ENCODE data around the gene DAB1.

DAB1 gene

GRCh38 chr1:57407928-57408327, 15.9 kb downstream of the DAB1 start:
- peaks cover 16% of the 10 kb centered on the region for H3K4me1 ChIP-seq (ENCODE audit: control insufficient read depth, low read depth, low read length)
- no peaks in the 10 kb centered on the region for H3K27me3 ChIP-seq (ENCODE audit: control insufficient read depth, insufficient read depth, low read length)
- H3K4me3 ChIP-seq (ENCODE audit: low read length): no peak overlapping the region
- no peaks in the 10 kb centered on the region for H3K36me3 ChIP-seq (ENCODE audit: control insufficient read depth, low read depth, low read length)
- no peak overlapping the region for H3K27ac ChIP-seq (ENCODE audit: low read length)
- H3K9ac ChIP-seq (ENCODE audit: low read length): no peak overlapping the region
- no peaks in the 10 kb centered on the region for H3K9me3 ChIP-seq (ENCODE audit: control insufficient read depth, low read depth, low read length)

DNA sequence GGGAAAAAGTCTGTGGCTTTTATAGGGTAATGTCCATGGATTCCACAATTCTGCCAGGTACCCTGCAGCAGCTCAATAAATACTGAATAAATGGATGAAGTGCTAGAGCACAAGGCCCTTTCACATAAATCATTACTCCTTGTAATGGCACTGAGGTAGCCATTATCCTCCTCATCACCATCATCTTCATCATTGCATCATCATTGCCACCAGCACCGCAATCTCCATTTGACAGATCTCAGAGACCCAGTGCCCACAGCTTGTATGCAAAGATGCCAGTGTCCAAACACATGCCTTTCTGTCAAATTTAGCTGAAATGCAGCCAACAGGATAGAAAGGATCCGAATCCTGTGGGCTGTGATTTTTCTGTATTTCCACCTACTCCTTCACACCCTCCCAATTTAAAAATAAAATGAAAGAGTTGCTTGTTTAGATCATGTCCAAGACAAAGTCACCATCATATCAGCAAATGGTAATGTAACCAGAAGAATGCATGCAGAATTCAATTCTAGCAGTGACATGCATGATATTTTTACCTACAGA, 17.4 kb downstream of the DAB1 start:
- Histone ChIP-seq H3K9ac (ENCODE audit: low read length) (no peak overlapping the region), H3K9me3 (ENCODE audit: control insufficient read depth, low read depth, low read length) (no peaks in the 10 kb centered on the region), H3K4me1 (ENCODE audit: control insufficient read depth, low read depth, low read length) (peaks cover 22% of the 10 kb centered on the region), H3K4me3 (ENCODE audit: low read length) (no peak overlapping the region), H3K27me3 (ENCODE audit: control insufficient read depth, insufficient read depth, low read length) (no peaks in the 10 kb centered on the region), H3K27ac (ENCODE audit: low read length) (no peak overlapping the region), H3K36me3 (ENCODE audit: control insufficient read depth, low read depth, low read length) (no peaks in the 10 kb centered on the region)

DNA sequence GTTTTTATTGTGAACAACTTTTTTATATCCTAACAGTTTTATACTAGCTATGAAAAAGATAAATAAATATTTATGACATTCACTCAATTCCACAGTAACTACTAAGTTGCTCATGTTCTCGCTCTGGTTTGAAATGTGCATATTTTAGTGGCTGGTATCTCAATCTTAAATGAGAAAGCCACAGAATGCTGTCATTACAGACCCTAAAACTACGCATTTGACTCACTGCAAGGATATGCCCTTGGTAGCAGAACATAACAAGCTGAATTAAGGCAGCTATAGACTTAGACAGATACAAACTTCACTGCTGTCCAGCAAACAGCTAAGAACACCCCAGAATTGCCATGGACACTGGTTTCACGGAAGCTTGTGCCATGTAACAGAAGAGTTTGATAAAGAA, 19.0 kb downstream of the DAB1 start:
- H3K4me1 ChIP-seq (ENCODE audit: control insufficient read depth, low read depth, low read length): peaks cover 14% of the 10 kb centered on the region
- no peaks in the 10 kb centered on the region for H3K36me3 ChIP-seq (ENCODE audit: control insufficient read depth, low read depth, low read length)
- no peak overlapping the region for H3K4me3 ChIP-seq (ENCODE audit: low read length)
- H3K27me3 ChIP-seq (ENCODE audit: control insufficient read depth, insufficient read depth, low read length): no peaks in the 10 kb centered on the region
- H3K9ac ChIP-seq (ENCODE audit: low read length): no peak overlapping the region
- no peak overlapping the region for H3K27ac ChIP-seq (ENCODE audit: low read length)
- no peaks in the 10 kb centered on the region for H3K9me3 ChIP-seq (ENCODE audit: control insufficient read depth, low read depth, low read length)

GRCh38 chr1:57403201-57403600, 20.7 kb downstream of the DAB1 start:
- no peaks in the 10 kb centered on the region for H3K27me3 ChIP-seq (ENCODE audit: control insufficient read depth, insufficient read depth, low read length)

GRCh38 chr1:57401671-57402070, 22.2 kb downstream of the DAB1 start:
- H3K4me3 ChIP-seq (ENCODE audit: low read length): no peak overlapping the region
- H3K4me1 ChIP-seq (ENCODE audit: control insufficient read depth, low read depth, low read length): peaks cover 9% of the 10 kb centered on the region
- no peaks in the 10 kb centered on the region for H3K36me3 ChIP-seq (ENCODE audit: control insufficient read depth, low read depth, low read length)
- H3K9ac ChIP-seq (ENCODE audit: low read length): no peak overlapping the region
- no peak overlapping the region for H3K27ac ChIP-seq (ENCODE audit: low read length)
- no peaks in the 10 kb centered on the region for H3K27me3 ChIP-seq (ENCODE audit: control insufficient read depth, insufficient read depth, low read length)
- H3K9me3 ChIP-seq (ENCODE audit: control insufficient read depth, low read depth, low read length): no peaks in the 10 kb centered on the region

More at GRCh38 chr1:57403201-57403600, 20.7 kb downstream of the DAB1 start:
- H3K36me3 ChIP-seq (ENCODE audit: control insufficient read depth, low read depth, low read length): no peaks in the 10 kb centered on the region
- no peak overlapping the region for H3K4me3 ChIP-seq (ENCODE audit: low read length)
- H3K27ac ChIP-seq (ENCODE audit: low read length): no peak overlapping the region
- H3K9me3 ChIP-seq (ENCODE audit: control insufficient read depth, low read depth, low read length): no peaks in the 10 kb centered on the region
- peaks cover 5% of the 10 kb centered on the region for H3K4me1 ChIP-seq (ENCODE audit: control insufficient read depth, low read depth, low read length)
- H3K9ac ChIP-seq (ENCODE audit: low read length): no peak overlapping the region

GRCh38 chr1:57400048-57400447, 23.8 kb downstream of the DAB1 start:
- H3K27ac ChIP-seq (ENCODE audit: low read length): no peak overlapping the region
- H3K4me3 ChIP-seq (ENCODE audit: low read length): no peak overlapping the region
- no peaks in the 10 kb centered on the region for H3K36me3 ChIP-seq (ENCODE audit: control insufficient read depth, low read depth, low read length)
- no peaks in the 10 kb centered on the region for H3K27me3 ChIP-seq (ENCODE audit: control insufficient read depth, insufficient read depth, low read length)
- H3K9me3 ChIP-seq (ENCODE audit: control insufficient read depth, low read depth, low read length): no peaks in the 10 kb centered on the region
- H3K9ac ChIP-seq (ENCODE audit: low read length): no peak overlapping the region
- H3K4me1 ChIP-seq (ENCODE audit: control insufficient read depth, low read depth, low read length): peaks cover 9% of the 10 kb centered on the region

DNA sequence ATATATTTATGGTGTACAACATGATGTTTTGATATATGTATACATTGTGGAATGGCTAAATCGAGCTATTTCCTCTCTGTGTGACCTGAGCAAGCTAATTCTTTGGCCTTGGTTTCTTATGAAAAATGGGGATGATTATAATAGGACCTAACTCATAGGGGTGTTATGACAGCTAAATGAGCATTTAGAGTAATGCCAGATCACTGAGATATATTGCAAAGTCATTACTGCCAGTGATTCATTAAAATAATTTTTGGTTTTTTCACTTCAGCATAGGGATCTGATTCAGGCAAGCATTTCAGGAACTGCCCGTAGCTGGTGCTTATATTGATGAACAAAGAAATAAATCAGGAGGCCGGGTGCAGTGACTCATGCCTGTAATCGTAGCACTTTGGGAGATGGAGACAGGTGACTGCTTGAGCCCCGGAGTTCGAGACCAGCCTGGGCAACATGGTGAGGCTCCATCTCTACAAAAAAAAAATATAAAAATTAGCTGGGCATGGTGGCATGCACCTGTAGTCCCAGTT, 30.7 kb downstream of the DAB1 start:
- H3K4me3 ChIP-seq (ENCODE audit: low read length): no peak overlapping the region
- H3K4me1 ChIP-seq (ENCODE audit: control insufficient read depth, low read depth, low read length): peaks cover 9% of the 10 kb centered on the region
- H3K9ac ChIP-seq (ENCODE audit: low read length): no peak overlapping the region
- H3K36me3 ChIP-seq (ENCODE audit: control insufficient read depth, low read depth, low read length): no peaks in the 10 kb centered on the region
- H3K9me3 ChIP-seq (ENCODE audit: control insufficient read depth, low read depth, low read length): no peaks in the 10 kb centered on the region
- H3K27me3 ChIP-seq (ENCODE audit: control insufficient read depth, insufficient read depth, low read length): no peaks in the 10 kb centered on the region
- no peak overlapping the region for H3K27ac ChIP-seq (ENCODE audit: low read length)

- Histone ChIP-seq H3K27me3 (ENCODE audit: control insufficient read depth, insufficient read depth, low read length) (no peaks in the 10 kb centered on the region), H3K27ac (ENCODE audit: low read length) (no peak overlapping the region), H3K4me1 (ENCODE audit: control insufficient read depth, low read depth, low read length) (no peaks in the 10 kb centered on the region), H3K4me3 (ENCODE audit: low read length) (no peak overlapping the region), H3K9me3 (ENCODE audit: control insufficient read depth, low read depth, low read length) (no peaks in the 10 kb centered on the region), H3K9ac (ENCODE audit: low read length) (no peak overlapping the region), H3K36me3 (ENCODE audit: control insufficient read depth, low read depth, low read length) (no peaks in the 10 kb centered on the region)
These were observed 38.5 kb downstream of the DAB1 start for GRCh38 chr1:57385336-57385735.

GRCh38 chr1:57384901-57385300, 39.0 kb downstream of the DAB1 start:
- no peaks in the 10 kb centered on the region for H3K9me3 ChIP-seq (ENCODE audit: control insufficient read depth, low read depth, low read length)
- no peaks in the 10 kb centered on the region for H3K36me3 ChIP-seq (ENCODE audit: control insufficient read depth, low read depth, low read length)
- no peak overlapping the region for H3K27ac ChIP-seq (ENCODE audit: low read length)
- H3K4me3 ChIP-seq (ENCODE audit: low read length): no peak overlapping the region
- no peak overlapping the region for H3K9ac ChIP-seq (ENCODE audit: low read length)
- H3K27me3 ChIP-seq (ENCODE audit: control insufficient read depth, insufficient read depth, low read length): no peaks in the 10 kb centered on the region
- no peaks in the 10 kb centered on the region for H3K4me1 ChIP-seq (ENCODE audit: control insufficient read depth, low read depth, low read length)

DNA sequence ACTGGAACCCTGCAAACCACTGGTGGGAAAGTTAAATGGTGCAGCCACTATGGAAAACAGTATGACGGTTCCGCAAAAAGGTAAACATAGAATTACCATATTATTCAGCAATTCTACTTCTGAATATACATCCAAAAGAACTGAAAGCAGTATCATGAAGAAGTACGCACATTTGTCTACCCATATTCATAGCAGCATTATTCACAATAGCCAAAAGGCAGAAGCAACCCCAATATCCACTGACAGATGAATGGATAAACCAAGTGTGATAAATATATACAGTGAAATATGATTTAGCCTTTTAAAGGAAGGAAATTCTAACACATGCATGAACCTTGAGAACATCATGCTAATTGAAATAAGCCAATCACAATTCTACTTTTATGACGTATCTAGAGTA, 39.6 kb downstream of the DAB1 start:
- Histone ChIP-seq H3K36me3 (ENCODE audit: control insufficient read depth, low read depth, low read length) (no peaks in the 10 kb centered on the region), H3K27ac (ENCODE audit: low read length) (no peak overlapping the region), H3K9me3 (ENCODE audit: control insufficient read depth, low read depth, low read length) (no peaks in the 10 kb centered on the region), H3K9ac (ENCODE audit: low read length) (no peak overlapping the region), H3K4me3 (ENCODE audit: low read length) (no peak overlapping the region), H3K27me3 (ENCODE audit: control insufficient read depth, insufficient read depth, low read length) (no peaks in the 10 kb centered on the region), H3K4me1 (ENCODE audit: control insufficient read depth, low read depth, low read length) (no peaks in the 10 kb centered on the region)

DNA sequence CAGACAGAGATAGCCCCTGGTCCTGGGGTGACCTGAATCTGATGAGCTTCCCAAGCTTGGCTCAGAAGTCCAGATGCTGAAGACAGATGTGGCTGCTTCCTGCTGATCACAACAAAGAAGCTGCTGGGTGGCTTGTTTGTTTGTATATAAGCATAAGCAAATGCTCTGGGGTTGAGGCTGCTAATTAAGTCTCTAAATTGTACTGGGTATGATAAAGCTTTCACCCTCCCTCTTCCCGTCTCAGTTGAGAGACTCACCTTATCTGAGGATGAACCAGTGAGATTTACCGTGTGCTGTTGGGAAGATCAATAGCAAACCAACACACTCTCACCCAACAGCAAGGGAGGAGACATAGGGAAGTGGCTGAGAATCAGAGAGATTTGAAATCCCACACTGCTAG, 42.0 kb downstream of the DAB1 start:
- H3K9ac ChIP-seq (ENCODE audit: low read length): no peak overlapping the region
- H3K27me3 ChIP-seq (ENCODE audit: control insufficient read depth, insufficient read depth, low read length): no peaks in the 10 kb centered on the region
- H3K9me3 ChIP-seq (ENCODE audit: control insufficient read depth, low read depth, low read length): no peaks in the 10 kb centered on the region
- peaks cover 5% of the 10 kb centered on the region for H3K4me1 ChIP-seq (ENCODE audit: control insufficient read depth, low read depth, low read length)
- H3K4me3 ChIP-seq (ENCODE audit: low read length): no peak overlapping the region
- H3K27ac ChIP-seq (ENCODE audit: low read length): no peak overlapping the region
- no peaks in the 10 kb centered on the region for H3K36me3 ChIP-seq (ENCODE audit: control insufficient read depth, low read depth, low read length)

DNA sequence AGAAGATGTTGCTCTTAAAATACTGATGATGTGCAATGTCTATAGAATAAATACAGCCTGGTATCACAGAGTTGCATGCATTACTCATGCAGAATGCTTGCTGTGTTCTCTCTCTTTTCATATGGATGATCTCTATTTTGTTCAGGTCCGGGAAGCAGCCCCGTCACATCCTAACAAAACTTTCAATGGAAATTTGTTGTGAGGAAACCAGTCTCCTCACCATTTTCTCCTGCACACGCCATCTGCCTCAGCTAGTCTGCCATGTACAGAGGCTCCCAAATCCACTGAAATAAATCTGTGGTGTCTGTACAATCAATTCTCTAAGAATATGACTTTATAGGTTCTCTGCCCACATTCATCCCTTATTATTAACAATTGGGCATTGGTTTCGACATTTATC, 42.4 kb downstream of the DAB1 start:
- H3K9me3 ChIP-seq (ENCODE audit: control insufficient read depth, low read depth, low read length): no peaks in the 10 kb centered on the region
- no peak overlapping the region for H3K4me3 ChIP-seq (ENCODE audit: low read length)
- no peaks in the 10 kb centered on the region for H3K36me3 ChIP-seq (ENCODE audit: control insufficient read depth, low read depth, low read length)
- H3K4me1 ChIP-seq (ENCODE audit: control insufficient read depth, low read depth, low read length): peaks cover 5% of the 10 kb centered on the region
- no peaks in the 10 kb centered on the region for H3K27me3 ChIP-seq (ENCODE audit: control insufficient read depth, insufficient read depth, low read length)
- H3K27ac ChIP-seq (ENCODE audit: low read length): no peak overlapping the region
- no peak overlapping the region for H3K9ac ChIP-seq (ENCODE audit: low read length)
